ENCODE data around the gene TMPRSS11D. TPM values are rescaled to one million over a fixed set of nuclear protein-coding genes. Genes with fewer than 3 reads are reported as not detected.

Gene TMPRSS11D
- total RNA-seq, 1 experiment from 2014 or later: not detected

- DNase-seq (no peak), ATAC-seq (no peak)
- ChIA-PET CTCF (no interaction called here), POLR2A (ENCODE audit: unreplicated experiment) (no interaction called here)
- Histone ChIP-seq H3K9me3 (ENCODE audit: low read length) (no peaks in the 10 kb centered on the region), H4K20me1 (ENCODE audit: low read length) (no peaks in the 10 kb centered on the region), H3K27ac (ENCODE audit: low read length) (no peak overlapping the region), H3K4me3 (ENCODE audit: low read length) (no peak overlapping the region), H2AFZ (ENCODE audit: low read length) (no peak overlapping the region), H3K36me3 (ENCODE audit: low read depth, low read length) (no peaks in the 10 kb centered on the region), H3F3A (ENCODE audit: low read length, unreplicated experiment) (no peaks in the 10 kb centered on the region), H3K4me1 (ENCODE audit: insufficient read depth, low read length) (no peaks in the 10 kb centered on the region), H3K9me2 (replicated peaks; ENCODE audit: low read length) (no peaks in the 10 kb centered on the region), H3K9ac (ENCODE audit: low read length) (no peak overlapping the region), H3K79me2 (ENCODE audit: low read length) (no peaks in the 10 kb centered on the region), H3K27me3 (ENCODE audit: low read length) (no peaks in the 10 kb centered on the region), H3K4me2 (ENCODE audit: low read length) (no peak overlapping the region)
- BruUV-seq (replicated peaks): no TSS peak
- TF ChIP-seq EZH2 (IDR thresholded peaks at IDR 0.05; ENCODE audit: low read length, unreplicated experiment): no peak
- TF ChIP-seq CTCF (conservative IDR thresholded peaks at IDR 0.05; ENCODE audit: low read depth, low read length): no peak
- no peak for TF ChIP-seq EZH2phosphoT487 (IDR thresholded peaks at IDR 0.05; ENCODE audit: borderline replicate concordance, low read length)
- intact Hi-C loops (cut with micrococcal nuclease): no loop called here
Observed at GRCh38 chr4:67907650-67908049, 23.8 kb upstream of the TMPRSS11D start.

- no peak overlapping the region for H3K4me3 ChIP-seq (ENCODE audit: low read length)
- no peaks in the 10 kb centered on the region for H3K79me2 ChIP-seq (ENCODE audit: low read length)
- POLR2A ChIA-PET (ENCODE audit: unreplicated experiment): no interaction called here
- H3K27me3 ChIP-seq (ENCODE audit: low read length): no peaks in the 10 kb centered on the region
- no peaks in the 10 kb centered on the region for H3K9me2 ChIP-seq (replicated peaks; ENCODE audit: low read length)
- DNase-seq (no peak), ATAC-seq (no peak)
- H3K27ac ChIP-seq (ENCODE audit: low read length): no peak overlapping the region
- no peaks in the 10 kb centered on the region for H3K36me3 ChIP-seq (ENCODE audit: low read depth, low read length)
- no TSS peak for BruUV-seq (replicated peaks)
- H3K9ac ChIP-seq (ENCODE audit: low read length): no peak overlapping the region
- H2AFZ ChIP-seq (ENCODE audit: low read length): no peak overlapping the region
- no peaks in the 10 kb centered on the region for H3F3A ChIP-seq (ENCODE audit: low read length, unreplicated experiment)
- intact Hi-C loops (cut with micrococcal nuclease): no loop called here
- H4K20me1 ChIP-seq (ENCODE audit: low read length): no peaks in the 10 kb centered on the region
- H3K9me3 ChIP-seq (ENCODE audit: low read length): no peaks in the 10 kb centered on the region
- no peak overlapping the region for H3K4me2 ChIP-seq (ENCODE audit: low read length)
- CTCF ChIA-PET: no interaction called here
- H3K4me1 ChIP-seq (ENCODE audit: insufficient read depth, low read length): no peaks in the 10 kb centered on the region
- TF ChIP-seq CTCF (conservative IDR thresholded peaks at IDR 0.05; ENCODE audit: low read depth, low read length) (no peak), EZH2 (IDR thresholded peaks at IDR 0.05; ENCODE audit: low read length, unreplicated experiment) (no peak), EZH2phosphoT487 (IDR thresholded peaks at IDR 0.05; ENCODE audit: borderline replicate concordance, low read length) (no peak)
Observed at GRCh38 chr4:67899096-67899495, 15.3 kb upstream of the TMPRSS11D start.

GRCh38 chr4:67897686-67898085 lies 13.9 kb upstream of the TMPRSS11D start:
- Histone ChIP-seq H3K4me2 (ENCODE audit: low read length) (no peak overlapping the region), H2AFZ (ENCODE audit: low read length) (no peak overlapping the region), H3K9me3 (ENCODE audit: low read length) (no peaks in the 10 kb centered on the region), H3K4me1 (ENCODE audit: insufficient read depth, low read length) (no peaks in the 10 kb centered on the region), H4K20me1 (ENCODE audit: low read length) (no peaks in the 10 kb centered on the region), H3K79me2 (ENCODE audit: low read length) (no peaks in the 10 kb centered on the region), H3K9me2 (replicated peaks; ENCODE audit: low read length) (no peaks in the 10 kb centered on the region), H3K9ac (ENCODE audit: low read length) (no peak overlapping the region), H3F3A (ENCODE audit: low read length, unreplicated experiment) (no peaks in the 10 kb centered on the region), H3K4me3 (ENCODE audit: low read length) (no peak overlapping the region), H3K27me3 (ENCODE audit: low read length) (no peaks in the 10 kb centered on the region), H3K27ac (ENCODE audit: low read length) (no peak overlapping the region), H3K36me3 (ENCODE audit: low read depth, low read length) (no peaks in the 10 kb centered on the region)
- no peak for TF ChIP-seq EZH2phosphoT487 (IDR thresholded peaks at IDR 0.05; ENCODE audit: borderline replicate concordance, low read length)
- no peak for TF ChIP-seq CTCF (conservative IDR thresholded peaks at IDR 0.05; ENCODE audit: low read depth, low read length)
- no peak for TF ChIP-seq EZH2 (IDR thresholded peaks at IDR 0.05; ENCODE audit: low read length, unreplicated experiment)
- ChIA-PET CTCF (no interaction called here), POLR2A (ENCODE audit: unreplicated experiment) (interaction anchor here (0.7 kb wide), 1 partner anchor 14 kb away, joined by 3 read pairs; the partner anchor contains the start of gene TMPRSS11D)
- BruUV-seq (replicated peaks): no TSS peak
- intact Hi-C loops (cut with micrococcal nuclease): no loop called here
- DNase-seq (no peak), ATAC-seq (no peak)
